Suprapubic skin (tissue), 3 donors: ENCODE results near the gene CLDN1.

Experiments used
- POLR2A ChIP-seq, 2 donors: fragments of 450-650 bp; IDR thresholded peaks; one replicate each; pipeline ENCODE4 v1.6.1; 2017; ENCODE audit warnings: antibody characterized with exemption in 2 of 2, mild to moderate bottlenecking in 2 of 2, moderate library complexity in 2 of 2
- TF ChIP-seq, protein P1 (sequence below), 2 donors: fragments of 200-600 bp in 1 of 2; fragments of 450-650 bp in 1 of 2; sonication (generic) in 1 of 2; IDR thresholded peaks; one replicate each; pipeline ENCODE4 v1.5.1; 2016 to 2019; ENCODE audit warnings: antibody characterized with exemption in 2 of 2, mild to moderate bottlenecking in 1 of 2, moderate library complexity in 1 of 2

DNA sequence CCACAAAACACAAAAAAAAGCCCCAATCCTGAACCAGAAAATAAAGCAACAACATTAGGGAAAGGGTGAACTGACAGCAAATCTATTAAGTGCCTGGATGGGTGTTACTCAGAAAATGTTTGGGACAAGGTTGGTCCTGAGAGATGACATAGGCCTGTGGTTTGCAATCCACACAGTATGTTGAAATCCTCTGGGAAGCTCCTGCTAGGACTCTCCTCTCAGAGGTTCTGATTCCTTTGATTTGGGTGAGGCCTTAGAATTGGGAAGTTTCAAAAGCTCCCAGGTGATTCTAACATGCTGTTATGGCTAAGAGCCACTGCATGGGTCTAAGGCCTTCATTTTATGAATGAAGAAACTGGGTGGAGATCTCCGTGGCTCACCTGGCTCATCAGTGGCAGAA, 18.4 kb downstream of the CLDN1 start:
- TF ChIP-seq, protein P1, sequence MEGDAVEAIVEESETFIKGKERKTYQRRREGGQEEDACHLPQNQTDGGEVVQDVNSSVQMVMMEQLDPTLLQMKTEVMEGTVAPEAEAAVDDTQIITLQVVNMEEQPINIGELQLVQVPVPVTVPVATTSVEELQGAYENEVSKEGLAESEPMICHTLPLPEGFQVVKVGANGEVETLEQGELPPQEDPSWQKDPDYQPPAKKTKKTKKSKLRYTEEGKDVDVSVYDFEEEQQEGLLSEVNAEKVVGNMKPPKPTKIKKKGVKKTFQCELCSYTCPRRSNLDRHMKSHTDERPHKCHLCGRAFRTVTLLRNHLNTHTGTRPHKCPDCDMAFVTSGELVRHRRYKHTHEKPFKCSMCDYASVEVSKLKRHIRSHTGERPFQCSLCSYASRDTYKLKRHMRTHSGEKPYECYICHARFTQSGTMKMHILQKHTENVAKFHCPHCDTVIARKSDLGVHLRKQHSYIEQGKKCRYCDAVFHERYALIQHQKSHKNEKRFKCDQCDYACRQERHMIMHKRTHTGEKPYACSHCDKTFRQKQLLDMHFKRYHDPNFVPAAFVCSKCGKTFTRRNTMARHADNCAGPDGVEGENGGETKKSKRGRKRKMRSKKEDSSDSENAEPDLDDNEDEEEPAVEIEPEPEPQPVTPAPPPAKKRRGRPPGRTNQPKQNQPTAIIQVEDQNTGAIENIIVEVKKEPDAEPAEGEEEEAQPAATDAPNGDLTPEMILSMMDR (IDR thresholded peaks at IDR 0.05), result no peak
- TF ChIP-seq POLR2A (IDR thresholded peaks at IDR 0.05), result no peak
